Ishikawa (cell line): ENCODE results near the gene NRG2.
A peak's percentile ranks its signal among the peaks of the same experiment; 100 is the strongest.

Experiments used
- CEBPB ChIP-seq: IDR thresholded peaks from 2 replicates; pipeline ENCODE4 v1.6.1; 2012
- CREB1 ChIP-seq: IDR thresholded peaks from 2 replicates; pipeline ENCODE4 v1.6.1; 2012; ENCODE audit warnings: low read depth
- EGR1 ChIP-seq: IDR thresholded peaks from 2 replicates; pipeline ENCODE4 v1.6.1; 2012
- EP300 ChIP-seq: IDR thresholded peaks from 2 replicates; pipeline ENCODE4 v1.6.1; 2012; ENCODE audit warnings: borderline replicate concordance
- FOXM1 ChIP-seq: IDR thresholded peaks from 2 replicates; pipeline ENCODE4 v1.6.1; 2012; ENCODE audit warnings: low read depth, borderline replicate concordance
- NFIC ChIP-seq: IDR thresholded peaks from 2 replicates; pipeline ENCODE4 v1.6.1; 2012
- RAD21 ChIP-seq: IDR thresholded peaks from 2 replicates; pipeline ENCODE4 v1.6.1; 2012; ENCODE audit warnings: low read depth
- TAF1 ChIP-seq: IDR thresholded peaks from 2 replicates; pipeline ENCODE4 v1.6.1; 2012; ENCODE audit warnings: low read depth, mild to moderate bottlenecking
- TCF12 ChIP-seq: IDR thresholded peaks from 2 replicates; pipeline ENCODE4 v1.6.1; 2012; ENCODE audit warnings: low read depth
- TEAD4 ChIP-seq: IDR thresholded peaks from 2 replicates; pipeline ENCODE4 v1.6.1; 2012
- YY1 ChIP-seq: IDR thresholded peaks from 2 replicates; pipeline ENCODE4 v1.6.1; 2012; ENCODE audit warnings: low read depth
- ZBTB7A ChIP-seq: IDR thresholded peaks from 2 replicates; pipeline ENCODE4 v1.6.1; 2012; ENCODE audit warnings: low read depth
- TF ChIP-seq, protein P1 (sequence below): IDR thresholded peaks from 2 replicates; pipeline ENCODE4 v1.6.1; 2012; ENCODE audit warnings: low read depth, mild to moderate bottlenecking
- TF ChIP-seq, protein P2 (sequence below): IDR thresholded peaks from 2 replicates; pipeline ENCODE4 v1.6.1; 2012
- TF ChIP-seq, protein P3 (sequence below): IDR thresholded peaks from 2 replicates; pipeline ENCODE4 v1.6.1; 2012

The NRG2 gene

DNA sequence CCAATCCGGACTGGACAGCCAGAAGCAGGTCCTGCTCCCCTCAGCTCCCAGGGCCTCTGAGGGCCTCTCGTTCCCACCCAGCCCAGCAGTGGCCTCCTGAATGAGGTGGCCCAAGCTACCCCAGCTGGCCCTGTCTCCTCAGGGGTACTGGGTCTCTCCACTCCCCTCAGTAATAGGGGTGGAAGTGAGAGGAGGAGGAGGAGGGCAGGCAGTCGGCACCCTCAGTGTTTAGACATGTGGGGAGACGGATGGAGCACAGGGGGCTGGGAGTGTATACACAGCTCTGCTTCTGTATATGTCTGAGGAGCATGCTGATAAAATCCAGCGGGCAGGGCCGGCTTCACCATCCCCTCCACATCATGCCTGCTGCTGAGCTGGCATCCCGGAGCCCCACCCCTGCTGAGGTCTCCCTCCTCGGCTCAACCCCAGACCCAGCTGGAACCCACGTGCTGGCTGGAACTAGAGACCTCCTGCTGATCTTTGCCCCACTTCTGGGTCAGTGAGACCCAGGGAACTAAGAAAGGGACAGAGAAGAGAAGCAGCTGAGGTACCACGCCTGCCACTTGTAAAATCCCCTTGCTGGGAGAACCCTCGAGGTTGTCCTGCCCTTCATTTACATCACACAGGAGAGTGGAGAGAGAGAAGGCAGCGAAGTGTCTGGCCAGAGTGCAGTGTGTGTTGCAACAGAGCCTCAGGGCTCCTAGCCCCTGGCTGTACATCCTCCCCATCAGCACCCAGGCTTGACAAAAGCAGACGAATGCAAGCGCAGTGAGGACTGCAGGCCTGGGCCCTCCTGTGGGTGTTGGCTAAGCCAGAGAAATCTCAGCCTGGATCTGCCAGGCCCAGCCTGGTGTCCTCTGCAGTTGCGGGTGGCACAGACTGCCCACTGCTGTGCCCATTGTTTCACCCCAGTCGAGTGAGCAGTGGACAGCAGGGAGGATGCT is 170.0 kb downstream of the NRG2 start:
- TF ChIP-seq, protein P1, sequence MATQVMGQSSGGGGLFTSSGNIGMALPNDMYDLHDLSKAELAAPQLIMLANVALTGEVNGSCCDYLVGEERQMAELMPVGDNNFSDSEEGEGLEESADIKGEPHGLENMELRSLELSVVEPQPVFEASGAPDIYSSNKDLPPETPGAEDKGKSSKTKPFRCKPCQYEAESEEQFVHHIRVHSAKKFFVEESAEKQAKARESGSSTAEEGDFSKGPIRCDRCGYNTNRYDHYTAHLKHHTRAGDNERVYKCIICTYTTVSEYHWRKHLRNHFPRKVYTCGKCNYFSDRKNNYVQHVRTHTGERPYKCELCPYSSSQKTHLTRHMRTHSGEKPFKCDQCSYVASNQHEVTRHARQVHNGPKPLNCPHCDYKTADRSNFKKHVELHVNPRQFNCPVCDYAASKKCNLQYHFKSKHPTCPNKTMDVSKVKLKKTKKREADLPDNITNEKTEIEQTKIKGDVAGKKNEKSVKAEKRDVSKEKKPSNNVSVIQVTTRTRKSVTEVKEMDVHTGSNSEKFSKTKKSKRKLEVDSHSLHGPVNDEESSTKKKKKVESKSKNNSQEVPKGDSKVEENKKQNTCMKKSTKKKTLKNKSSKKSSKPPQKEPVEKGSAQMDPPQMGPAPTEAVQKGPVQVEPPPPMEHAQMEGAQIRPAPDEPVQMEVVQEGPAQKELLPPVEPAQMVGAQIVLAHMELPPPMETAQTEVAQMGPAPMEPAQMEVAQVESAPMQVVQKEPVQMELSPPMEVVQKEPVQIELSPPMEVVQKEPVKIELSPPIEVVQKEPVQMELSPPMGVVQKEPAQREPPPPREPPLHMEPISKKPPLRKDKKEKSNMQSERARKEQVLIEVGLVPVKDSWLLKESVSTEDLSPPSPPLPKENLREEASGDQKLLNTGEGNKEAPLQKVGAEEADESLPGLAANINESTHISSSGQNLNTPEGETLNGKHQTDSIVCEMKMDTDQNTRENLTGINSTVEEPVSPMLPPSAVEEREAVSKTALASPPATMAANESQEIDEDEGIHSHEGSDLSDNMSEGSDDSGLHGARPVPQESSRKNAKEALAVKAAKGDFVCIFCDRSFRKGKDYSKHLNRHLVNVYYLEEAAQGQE = no peak
- TF ChIP-seq TCF12 (no peak), NFIC (no peak), YY1 (no peak), ZBTB7A (no peak), CEBPB (no peak), CREB1 (no peak), EP300 (no peak), RAD21 (no peak), EGR1 (no peak), TEAD4 (no peak)
- TF ChIP-seq, protein P2, sequence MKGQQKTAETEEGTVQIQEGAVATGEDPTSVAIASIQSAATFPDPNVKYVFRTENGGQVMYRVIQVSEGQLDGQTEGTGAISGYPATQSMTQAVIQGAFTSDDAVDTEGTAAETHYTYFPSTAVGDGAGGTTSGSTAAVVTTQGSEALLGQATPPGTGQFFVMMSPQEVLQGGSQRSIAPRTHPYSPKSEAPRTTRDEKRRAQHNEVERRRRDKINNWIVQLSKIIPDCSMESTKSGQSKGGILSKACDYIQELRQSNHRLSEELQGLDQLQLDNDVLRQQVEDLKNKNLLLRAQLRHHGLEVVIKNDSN = no peak
- TF ChIP-seq, protein P3, sequence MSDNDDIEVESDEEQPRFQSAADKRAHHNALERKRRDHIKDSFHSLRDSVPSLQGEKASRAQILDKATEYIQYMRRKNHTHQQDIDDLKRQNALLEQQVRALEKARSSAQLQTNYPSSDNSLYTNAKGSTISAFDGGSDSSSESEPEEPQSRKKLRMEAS = no peak

DNA sequence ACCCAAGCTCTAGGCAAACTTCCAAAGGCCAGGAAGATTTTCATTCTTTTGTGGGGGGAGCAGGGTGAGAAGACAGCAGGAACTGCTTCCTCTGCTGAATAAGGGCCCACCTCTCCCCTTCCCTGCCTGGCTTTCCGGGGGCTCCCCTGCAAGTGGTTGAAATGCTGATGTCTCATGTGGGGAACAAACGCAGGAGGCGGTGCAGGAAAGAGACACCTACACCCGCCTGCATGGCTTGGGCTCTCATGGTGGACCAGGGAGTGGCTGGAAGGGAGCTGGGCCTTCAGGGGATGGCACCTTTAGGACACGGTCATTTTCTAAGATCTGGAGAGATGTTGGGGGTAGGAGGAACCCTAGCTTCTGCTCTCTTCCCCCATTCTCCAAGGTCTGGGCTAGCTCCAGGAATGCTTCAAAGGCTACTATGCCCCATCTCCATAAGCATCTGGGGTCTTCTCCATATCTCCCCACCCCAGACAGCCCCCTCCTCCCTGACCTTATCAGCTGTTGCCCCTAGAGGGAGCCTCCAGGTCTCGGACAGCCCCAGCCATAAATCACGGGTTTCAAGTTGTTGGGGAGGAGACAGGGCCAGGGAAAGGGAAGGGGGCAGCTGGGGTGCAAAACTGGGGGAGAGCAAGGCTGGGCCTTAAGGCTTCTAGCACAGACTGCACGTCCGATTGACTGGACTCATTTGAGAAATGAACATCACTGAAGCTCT is 170.9 kb downstream of the NRG2 start:
- TF ChIP-seq RAD21 (peak; percentile 10; the same call in 1 of the 2 replicates), FOXM1 (no peak)

DNA sequence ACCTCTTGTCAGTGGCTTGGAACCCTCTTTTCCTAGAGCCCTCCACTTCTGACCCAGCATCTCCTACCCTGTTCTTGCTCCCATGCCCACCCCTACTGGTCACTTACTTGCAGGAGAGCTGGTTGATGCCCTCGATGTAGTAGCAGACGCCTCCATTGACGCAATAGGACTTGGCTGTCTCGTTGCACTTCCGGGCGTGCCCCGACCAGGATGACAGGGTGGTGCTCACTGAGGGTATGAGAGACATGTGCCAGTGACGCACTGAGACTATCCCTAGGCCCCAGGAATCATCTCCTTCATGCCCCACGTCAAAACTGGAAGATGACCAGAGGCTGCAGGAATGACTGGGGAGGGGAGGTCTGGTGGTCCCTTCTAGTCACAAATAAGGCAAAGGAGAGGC is 171.5 kb downstream of the NRG2 start:
- TF ChIP-seq TAF1 (no peak), RAD21 (no peak), EGR1 (no peak), ZBTB7A (no peak), TEAD4 (no peak), NFIC (no peak), TCF12 (no peak), CEBPB (no peak), EP300 (no peak), YY1 (no peak), FOXM1 (no peak), CREB1 (no peak)
- TF ChIP-seq, protein P2 = no peak
- TF ChIP-seq, protein P3 = no peak
- TF ChIP-seq, protein P1 = no peak

DNA sequence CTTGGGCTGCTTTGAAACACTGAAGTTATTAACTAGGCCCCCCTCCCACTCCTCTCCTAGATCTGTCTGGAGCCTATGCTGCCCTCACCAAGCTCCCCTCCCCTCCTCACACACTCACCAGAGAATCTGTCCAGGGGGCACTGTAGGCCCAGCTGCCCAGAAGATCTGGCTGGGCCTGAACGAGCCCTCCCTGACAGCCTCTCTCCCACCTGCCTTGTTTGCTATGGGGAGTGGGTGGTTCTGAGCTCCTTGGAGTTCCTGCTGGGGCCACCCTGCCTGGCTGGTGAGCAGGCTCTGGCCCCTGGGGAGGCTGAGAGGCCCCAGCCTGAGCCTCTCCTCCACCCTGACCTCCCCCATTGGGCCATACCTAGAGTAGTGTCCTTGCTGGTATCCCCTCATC is 172.4 kb downstream of the NRG2 start:
- no peak for TF ChIP-seq YY1
- TF ChIP-seq, protein P3 = no peak
- no peak for TF ChIP-seq NFIC
- TF ChIP-seq ZBTB7A = no peak
- TF ChIP-seq TCF12 = no peak
- TF ChIP-seq TEAD4 = no peak
- no peak for TF ChIP-seq FOXM1
- TF ChIP-seq RAD21 = no peak
- TF ChIP-seq CEBPB = no peak
- TF ChIP-seq EGR1 = no peak
- TF ChIP-seq, protein P2 = no peak
